ENCODE results near the gene PCDH15. TPM values are rescaled to one million over a fixed set of nuclear protein-coding genes. Genes with fewer than 3 reads are reported as not detected.

PCDH15 gene
- total RNA-seq, 1 experiment from 2014 or later = not detected

DNA sequence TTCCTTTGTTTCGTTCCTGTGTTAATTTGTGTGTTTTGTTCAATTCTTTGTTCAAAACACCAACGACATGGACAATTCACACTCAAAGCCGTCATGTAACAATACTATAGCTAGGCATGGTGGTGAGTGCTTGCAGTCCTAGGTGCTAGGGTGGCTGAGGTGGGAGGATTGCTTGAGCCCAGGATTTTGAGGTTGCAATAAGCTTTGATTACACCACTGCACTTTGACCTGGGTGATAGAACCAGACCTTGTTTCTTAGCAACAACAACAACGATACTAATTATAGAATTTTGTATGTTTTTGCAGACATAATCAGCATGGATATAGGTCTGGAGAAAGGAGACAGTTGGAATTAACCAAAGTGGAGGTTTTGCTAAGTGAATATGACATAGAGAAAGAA is 936.2 kb downstream of the PCDH15 start:
- intact Hi-C loops (cut with micrococcal nuclease; ENCODE audit: unreplicated experiment) = no loop called here
- no peaks in the 10 kb centered on the region for H3K36me3 ChIP-seq (ENCODE audit: insufficient read depth, low read length, poor library complexity, severe bottlenecking)
- POLR2A ChIA-PET (ENCODE audit: low non-redundant PET) = no interaction called here
- no peak overlapping the region for H3K27ac ChIP-seq (ENCODE audit: low read depth, low read length, poor library complexity, severe bottlenecking)
- no TSS peak for BruUV-seq (replicated peaks)
- TF ChIP-seq, protein P1, sequence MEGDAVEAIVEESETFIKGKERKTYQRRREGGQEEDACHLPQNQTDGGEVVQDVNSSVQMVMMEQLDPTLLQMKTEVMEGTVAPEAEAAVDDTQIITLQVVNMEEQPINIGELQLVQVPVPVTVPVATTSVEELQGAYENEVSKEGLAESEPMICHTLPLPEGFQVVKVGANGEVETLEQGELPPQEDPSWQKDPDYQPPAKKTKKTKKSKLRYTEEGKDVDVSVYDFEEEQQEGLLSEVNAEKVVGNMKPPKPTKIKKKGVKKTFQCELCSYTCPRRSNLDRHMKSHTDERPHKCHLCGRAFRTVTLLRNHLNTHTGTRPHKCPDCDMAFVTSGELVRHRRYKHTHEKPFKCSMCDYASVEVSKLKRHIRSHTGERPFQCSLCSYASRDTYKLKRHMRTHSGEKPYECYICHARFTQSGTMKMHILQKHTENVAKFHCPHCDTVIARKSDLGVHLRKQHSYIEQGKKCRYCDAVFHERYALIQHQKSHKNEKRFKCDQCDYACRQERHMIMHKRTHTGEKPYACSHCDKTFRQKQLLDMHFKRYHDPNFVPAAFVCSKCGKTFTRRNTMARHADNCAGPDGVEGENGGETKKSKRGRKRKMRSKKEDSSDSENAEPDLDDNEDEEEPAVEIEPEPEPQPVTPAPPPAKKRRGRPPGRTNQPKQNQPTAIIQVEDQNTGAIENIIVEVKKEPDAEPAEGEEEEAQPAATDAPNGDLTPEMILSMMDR (conservative IDR thresholded peaks at IDR 0.05; ENCODE audit: low read depth, low read length) = no peak
- no peak for TF ChIP-seq EZH2 (IDR thresholded peaks at IDR 0.05; ENCODE audit: borderline replicate concordance, low read depth, low read length, poor library complexity, severe bottlenecking)
- no peak overlapping the region for H3K4me3 ChIP-seq (ENCODE audit: low read depth, low read length, poor library complexity, severe bottlenecking)
- no peak for DNase-seq (ENCODE audit: low spot score)
- no peaks in the 10 kb centered on the region for H3K27me3 ChIP-seq (replicated peaks; ENCODE audit: insufficient read depth, low read depth, low read length, poor library complexity)
- peaks cover 3% of the 10 kb centered on the region for H3K9me3 ChIP-seq (ENCODE audit: low read depth, low read length, poor library complexity, severe bottlenecking)
- CTCF ChIA-PET = no interaction called here
- H3K4me1 ChIP-seq (ENCODE audit: insufficient read depth, low read length, poor library complexity, severe bottlenecking) = no peaks in the 10 kb centered on the region

DNA sequence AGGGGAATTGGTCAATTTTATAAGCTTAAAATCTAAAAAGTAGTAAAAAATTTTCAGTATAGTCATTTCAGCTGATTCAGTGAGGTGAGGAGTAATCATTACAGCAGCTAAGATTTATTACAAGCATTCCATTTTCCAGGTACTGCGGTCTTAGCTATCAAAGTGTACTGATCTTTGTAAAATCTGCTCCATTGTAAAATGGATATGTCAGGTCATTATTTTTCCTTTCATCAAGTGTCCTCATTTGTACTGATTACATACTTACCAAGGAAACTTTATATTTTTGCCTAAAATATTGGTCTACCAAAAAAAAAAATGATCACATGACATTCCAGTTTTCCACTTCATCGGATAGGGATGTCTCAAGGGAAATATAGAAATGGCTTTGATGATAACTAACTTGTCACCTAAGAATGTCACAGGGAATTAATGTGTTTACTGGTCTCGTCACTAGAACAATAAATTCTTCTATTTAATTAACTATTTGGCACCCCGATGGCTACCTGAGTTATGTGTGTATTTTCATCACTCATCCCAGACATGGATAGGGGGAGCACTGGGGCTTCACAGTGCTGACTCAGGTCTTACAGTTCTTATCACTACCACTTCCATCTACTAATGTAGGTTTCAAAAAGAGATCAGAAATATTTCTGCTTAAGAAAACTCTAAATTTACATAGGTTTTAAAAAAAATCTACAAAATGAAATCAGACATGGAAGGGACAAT is 948.4 kb downstream of the PCDH15 start:
- ChIA-PET POLR2A (ENCODE audit: low non-redundant PET) (no interaction called here), CTCF (no interaction called here)
- Histone ChIP-seq H3K4me1 (ENCODE audit: insufficient read depth, low read length, poor library complexity, severe bottlenecking) (no peaks in the 10 kb centered on the region), H3K27ac (ENCODE audit: low read depth, low read length, poor library complexity, severe bottlenecking) (no peak overlapping the region), H3K9me3 (ENCODE audit: low read depth, low read length, poor library complexity, severe bottlenecking) (no peaks in the 10 kb centered on the region), H3K27me3 (replicated peaks; ENCODE audit: insufficient read depth, low read depth, low read length, poor library complexity) (no peaks in the 10 kb centered on the region), H3K4me3 (ENCODE audit: low read depth, low read length, poor library complexity, severe bottlenecking) (no peak overlapping the region), H3K36me3 (ENCODE audit: insufficient read depth, low read length, poor library complexity, severe bottlenecking) (no peaks in the 10 kb centered on the region)
- no TSS peak for BruUV-seq (replicated peaks)
- no peak for TF ChIP-seq EZH2 (IDR thresholded peaks at IDR 0.05; ENCODE audit: borderline replicate concordance, low read depth, low read length, poor library complexity, severe bottlenecking)
- TF ChIP-seq, protein P1 (conservative IDR thresholded peaks at IDR 0.05; ENCODE audit: low read depth, low read length) = no peak
- DNase-seq (ENCODE audit: low spot score) = no peak
- intact Hi-C loops (cut with micrococcal nuclease; ENCODE audit: unreplicated experiment) = no loop called here

DNA sequence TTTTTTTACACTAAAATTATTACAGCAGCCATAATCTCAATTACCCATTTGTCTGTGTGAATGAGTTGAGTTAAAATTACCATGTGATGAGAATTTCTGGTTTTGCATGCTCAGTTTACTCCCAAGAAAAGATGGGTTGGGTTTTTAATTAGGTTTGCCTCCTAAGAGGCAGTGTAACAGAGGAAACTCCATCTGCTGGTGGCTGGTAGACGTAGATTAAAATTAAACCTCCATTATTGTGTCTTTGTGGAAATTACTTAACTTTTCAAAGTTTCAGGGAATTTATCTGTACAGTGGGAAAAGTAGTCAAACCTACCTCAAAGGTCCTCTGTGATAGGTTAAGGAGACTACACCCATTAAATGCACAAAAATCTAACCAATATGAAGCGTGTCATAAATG is 954.2 kb downstream of the PCDH15 start:
- Histone ChIP-seq H3K36me3 (ENCODE audit: insufficient read depth, low read length, poor library complexity, severe bottlenecking) (no peaks in the 10 kb centered on the region), H3K4me1 (ENCODE audit: insufficient read depth, low read length, poor library complexity, severe bottlenecking) (no peaks in the 10 kb centered on the region), H3K9me3 (ENCODE audit: low read depth, low read length, poor library complexity, severe bottlenecking) (peaks cover 4% of the 10 kb centered on the region), H3K4me3 (ENCODE audit: low read depth, low read length, poor library complexity, severe bottlenecking) (no peak overlapping the region), H3K27me3 (replicated peaks; ENCODE audit: insufficient read depth, low read depth, low read length, poor library complexity) (no peaks in the 10 kb centered on the region), H3K27ac (ENCODE audit: low read depth, low read length, poor library complexity, severe bottlenecking) (no peak overlapping the region)
- TF ChIP-seq, protein P1 (conservative IDR thresholded peaks at IDR 0.05; ENCODE audit: low read depth, low read length) = no peak
- no peak for TF ChIP-seq EZH2 (IDR thresholded peaks at IDR 0.05; ENCODE audit: borderline replicate concordance, low read depth, low read length, poor library complexity, severe bottlenecking)
- CTCF ChIA-PET = no interaction called here
- POLR2A ChIA-PET (ENCODE audit: low non-redundant PET) = no interaction called here
- BruUV-seq (replicated peaks) = no TSS peak
- intact Hi-C loops (cut with micrococcal nuclease; ENCODE audit: unreplicated experiment) = no loop called here
- DNase-seq (ENCODE audit: low spot score) = no peak

Data from A673 (cell line).